SK-N-SH (cell line): ENCODE data around the gene SIRT5. TPM values are rescaled to one million over a fixed set of nuclear protein-coding genes. Genes with fewer than 3 reads are reported as not detected.
A peak's percentile ranks its signal among the peaks of the same experiment; 100 is the strongest.

Experiments
- CTCF ChIA-PET: fragments of 300-600, 350-600 bp; formaldehyde crosslinking; extraction: SDS; loops from one replicate; lab custom pipeline; 2021; lab: Yijun Ruan, JAX
- POLR2A ChIA-PET: fragments of 350-600 bp; sonication (Branson Sonifier 250); formaldehyde crosslinking; extraction: SDS; loops from one replicate; lab custom pipeline; 2020; ENCODE audit warnings: antibody characterized with exemption, inconsistent platforms; lab: Yijun Ruan, JAX
- DNase-seq: peaks from one replicate; pipeline ENCODE4 v3.0.0; 2012
- H2AFZ ChIP-seq: fragments of 200-600 bp; sonication (generic); 2 replicates; pipeline ENCODE4 v1.8.1; 2016; ENCODE audit warnings: antibody characterized with exemption, mild to moderate bottlenecking, low read depth
- H3F3A ChIP-seq: fragments of 200-600 bp; sonication (generic); replicated peaks from 2 replicates; pipeline ENCODE3; 2016; ENCODE audit warnings: antibody characterized with exemption, mild to moderate bottlenecking; ENCODE audit not compliant: insufficient read depth
- H3K27ac ChIP-seq, 2 experiments: fragments of 200-500 bp in 1 of 2; fragments of 200-600 bp in 1 of 2; sonication (Bioruptor generic) in 1 of 2; sonication (generic), shearing (Covaris generic) in 1 of 2; 2 replicates each; pipeline versions ENCODE4 v1.5.1 to v1.6.1; 2014 to 2016; ENCODE audit warnings: low read depth in 2 of 2, inconsistent platforms in 1 of 2, low read length in 1 of 2, mild to moderate bottlenecking in 1 of 2, mixed read lengths in 1 of 2
- H3K27me3 ChIP-seq: fragments of 200-600 bp; sonication (generic), shearing (Covaris generic); 2 replicates; pipeline ENCODE4 v1.6.1; 2016; ENCODE audit warnings: mixed run types; ENCODE audit not compliant: insufficient read depth
- H3K36me3 ChIP-seq, 2 experiments: fragments of 200-500 bp in 1 of 2; fragments of 200-600 bp in 1 of 2; sonication (Bioruptor generic) in 1 of 2; sonication (generic) in 1 of 2; replicated peaks in 1 of 2; 2 replicates each; pipeline versions ENCODE3 to v1.5.1; 2014 to 2016; ENCODE audit warnings: low read length in 1 of 2, mild to moderate bottlenecking in 1 of 2; ENCODE audit not compliant: insufficient read depth in 2 of 2, control insufficient read depth in 1 of 2
- H3K4me1 ChIP-seq, 2 experiments: fragments of 200-500 bp in 1 of 2; fragments of 200-600 bp in 1 of 2; sonication (Bioruptor generic) in 1 of 2; sonication (generic), shearing (Covaris generic) in 1 of 2; 2 replicates each; pipeline versions ENCODE4 v1.5.1 to v1.6.1; 2014 to 2016; ENCODE audit warnings: low read depth in 1 of 2, low read length in 1 of 2, mixed run types in 1 of 2; ENCODE audit not compliant: insufficient read depth in 2 of 2, control insufficient read depth in 1 of 2
- H3K4me2 ChIP-seq: fragments of 200-600 bp; sonication (generic), shearing (Covaris generic); 2 replicates; pipeline ENCODE4 v1.6.1; 2017; ENCODE audit warnings: mixed run types
- H3K4me3 ChIP-seq, 2 experiments: fragments of 200-500 bp in 1 of 2; fragments of 200-600 bp in 1 of 2; sonication (Bioruptor generic) in 1 of 2; sonication (generic), shearing (Covaris generic) in 1 of 2; 2 replicates each; pipeline versions ENCODE4 v1.5.1 to v1.8.1; 2014 to 2016; ENCODE audit warnings: low read depth in 2 of 2, inconsistent platforms in 1 of 2, low read length in 1 of 2, mild to moderate bottlenecking in 1 of 2, mixed read lengths in 1 of 2, moderate library complexity in 1 of 2
- H3K79me2 ChIP-seq: fragments of 200-600 bp; sonication (generic); 2 replicates; pipeline ENCODE4 v1.8.1; 2017; ENCODE audit warnings: mild to moderate bottlenecking; ENCODE audit not compliant: insufficient read depth
- H3K9ac ChIP-seq: fragments of 200-600 bp; sonication (generic); 2 replicates; pipeline ENCODE4 v1.6.1; 2017; ENCODE audit warnings: mixed run types
- H3K9me2 ChIP-seq: fragments of 200-600 bp; sonication (generic); 2 replicates; pipeline ENCODE4 v1.6.1; 2017; ENCODE audit warnings: mixed run types
- H3K9me3 ChIP-seq: fragments of 200-600 bp; sonication (generic); 2 replicates; pipeline ENCODE4 v1.6.1; 2017; ENCODE audit warnings: mixed run types, mild to moderate bottlenecking, moderate library complexity
- H4K20me1 ChIP-seq: fragments of 200-600 bp; sonication (generic); 2 replicates; pipeline ENCODE4 v1.6.1; 2017; ENCODE audit warnings: mild to moderate bottlenecking, mixed run types; ENCODE audit not compliant: insufficient read depth
- FOXJ3 ChIP-seq: sonication (generic); formaldehyde crosslinking; IDR thresholded peaks from 2 replicates; pipeline ENCODE4 v1.5.1; 2020; ENCODE audit warnings: mild to moderate bottlenecking, missing genetic modification reagents
- GABPA ChIP-seq: IDR thresholded peaks from 2 replicates; pipeline ENCODE4 v1.4.0; 2012; ENCODE audit warnings: low read depth, mild to moderate bottlenecking
- JUND ChIP-seq: IDR thresholded peaks from 2 replicates; pipeline ENCODE4 v1.4.0; 2012
- MEF2A ChIP-seq: IDR thresholded peaks from 2 replicates; pipeline ENCODE4 v1.4.0; 2012; ENCODE audit warnings: low read depth, borderline replicate concordance
- NFIC ChIP-seq: IDR thresholded peaks from 2 replicates; pipeline ENCODE4 v1.4.0; 2012; ENCODE audit warnings: borderline replicate concordance
- RAD21 ChIP-seq: IDR thresholded peaks from 2 replicates; pipeline ENCODE4 v1.6.1; 2012; ENCODE audit warnings: mild to moderate bottlenecking, low read length
- SMC3 ChIP-seq: IDR thresholded peaks from 2 replicates; pipeline ENCODE4 v1.6.1; 2012; ENCODE audit warnings: low read depth, low read length, improper control_type of control experiment
- TAF1 ChIP-seq: IDR thresholded peaks from 2 replicates; pipeline ENCODE4 v1.6.1; 2012; ENCODE audit warnings: low read depth, mild to moderate bottlenecking, low read length, moderate library complexity, borderline replicate concordance
- TCF12 ChIP-seq: IDR thresholded peaks from 2 replicates; pipeline ENCODE4 v1.4.0; 2012
- TEAD4 ChIP-seq: IDR thresholded peaks from 2 replicates; pipeline ENCODE4 v1.4.0; 2012; ENCODE audit warnings: mild to moderate bottlenecking, borderline replicate concordance; ENCODE audit not compliant: insufficient read depth
- USF2 ChIP-seq: fragments of 150-350 bp; IDR thresholded peaks from 2 replicates; pipeline ENCODE4 v1.6.1; 2017; ENCODE audit warnings: antibody characterized with exemption, low read length, low read depth, borderline replicate concordance
- YY1 ChIP-seq: IDR thresholded peaks from 2 replicates; pipeline ENCODE4 v1.4.0; 2012; ENCODE audit warnings: low read depth, mild to moderate bottlenecking
- WGBS: methylation state at CpG from one replicate; pipeline ENCODE4 v1.1.6; 2017; ENCODE audit warnings: low lambda C conversion rate; 5-methylcytosine and 5-hydroxymethylcytosine counted together
- polyA plus RNA-seq, 3 experiments: library from polyadenylated mRNA; depleted of rRNA; stranded (reverse); fragments of >200 nt; gene quantifications; 2 replicates each; pipeline ENCODE4 v1.2.3, GENCODE V29; 2012
- TF ChIP-seq, protein P1 (sequence below): fragments of 200-600 bp; sonication (generic); IDR thresholded peaks from 2 replicates; pipeline ENCODE4 v1.6.1; 2017; ENCODE audit warnings: antibody characterized with exemption, mild to moderate bottlenecking, moderate library complexity
- TF ChIP-seq, protein P2 (sequence below): IDR thresholded peaks from 2 replicates; pipeline ENCODE4 v1.4.0; 2012; ENCODE audit warnings: low read depth, borderline replicate concordance

Gene SIRT5
- polyA plus RNA-seq, 1 of the 3 experiments (the other 2 are of a cell fraction) = 6.7 TPM

- Histone ChIP-seq H3K4me1 (no peaks in the 10 kb centered on the region; a peak in 1 of 4 replicates), H3K27ac (no peak overlapping the region), H3K36me3 (no peaks in the 10 kb centered on the region)
- TF ChIP-seq GABPA (no peak), RAD21 (peak; percentile 70), TEAD4 (no peak), SMC3 (peak; percentile 66)
- TF ChIP-seq, protein P1, sequence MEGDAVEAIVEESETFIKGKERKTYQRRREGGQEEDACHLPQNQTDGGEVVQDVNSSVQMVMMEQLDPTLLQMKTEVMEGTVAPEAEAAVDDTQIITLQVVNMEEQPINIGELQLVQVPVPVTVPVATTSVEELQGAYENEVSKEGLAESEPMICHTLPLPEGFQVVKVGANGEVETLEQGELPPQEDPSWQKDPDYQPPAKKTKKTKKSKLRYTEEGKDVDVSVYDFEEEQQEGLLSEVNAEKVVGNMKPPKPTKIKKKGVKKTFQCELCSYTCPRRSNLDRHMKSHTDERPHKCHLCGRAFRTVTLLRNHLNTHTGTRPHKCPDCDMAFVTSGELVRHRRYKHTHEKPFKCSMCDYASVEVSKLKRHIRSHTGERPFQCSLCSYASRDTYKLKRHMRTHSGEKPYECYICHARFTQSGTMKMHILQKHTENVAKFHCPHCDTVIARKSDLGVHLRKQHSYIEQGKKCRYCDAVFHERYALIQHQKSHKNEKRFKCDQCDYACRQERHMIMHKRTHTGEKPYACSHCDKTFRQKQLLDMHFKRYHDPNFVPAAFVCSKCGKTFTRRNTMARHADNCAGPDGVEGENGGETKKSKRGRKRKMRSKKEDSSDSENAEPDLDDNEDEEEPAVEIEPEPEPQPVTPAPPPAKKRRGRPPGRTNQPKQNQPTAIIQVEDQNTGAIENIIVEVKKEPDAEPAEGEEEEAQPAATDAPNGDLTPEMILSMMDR = peak; percentile 59
- TF ChIP-seq, all 33 proteins: peak for 3
- no peak overlapping the region for H3K4me2 ChIP-seq
- H2AFZ ChIP-seq = no peak overlapping the region
- H3K79me2 ChIP-seq = no peaks in the 10 kb centered on the region
- H3F3A ChIP-seq = no peaks in the 10 kb centered on the region
- no peaks in the 10 kb centered on the region for H4K20me1 ChIP-seq
- no peak overlapping the region for H3K9ac ChIP-seq
- no peaks in the 10 kb centered on the region for H3K27me3 ChIP-seq
- H3K9me3 ChIP-seq = no peaks in the 10 kb centered on the region
- WGBS = 52% methylated on average over 2 of the region's 2 CpGs
- peak; percentile 69 for DNase-seq
- no peak overlapping the region for H3K4me3 ChIP-seq
- H3K9me2 ChIP-seq = no peaks in the 10 kb centered on the region
- ChIA-PET CTCF (interaction anchor here (0.7 to 2.5 kb wide), 21 partner anchors 9 to 627 kb away, joined by 3 to 13 read pairs (median 4); partner anchors contain the start of genes GFOD1 and TBC1D7), POLR2A (no interaction called here)
These were observed 36.3 kb upstream of the SIRT5 start for GRCh38 chr6:13538084-13538483.

DNA sequence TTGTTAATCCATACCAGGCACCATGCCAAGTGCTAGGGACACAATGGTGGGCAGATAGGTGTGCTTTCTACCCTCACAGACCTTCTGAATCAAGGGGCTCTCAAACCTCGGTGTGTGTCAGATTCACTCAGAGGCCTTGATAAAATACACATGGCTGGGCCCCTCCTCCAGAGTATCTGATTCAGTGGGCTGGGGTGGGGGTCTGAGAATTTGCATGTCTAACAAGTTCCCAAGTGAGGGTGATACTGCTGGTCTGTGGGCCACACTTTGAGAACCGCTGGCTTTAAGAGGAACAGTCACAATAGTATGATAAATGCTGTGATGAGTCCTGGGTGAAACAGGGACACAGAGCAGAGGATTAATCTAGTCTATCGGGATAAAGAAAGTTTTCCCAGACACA lies 35.8 kb upstream of the SIRT5 start:
- Histone ChIP-seq H3F3A (no peaks in the 10 kb centered on the region), H3K79me2 (no peaks in the 10 kb centered on the region), H3K4me1 (no peaks in the 10 kb centered on the region; a peak in 1 of 4 replicates), H4K20me1 (no peaks in the 10 kb centered on the region), H3K4me2 (no peak overlapping the region), H3K9me3 (no peaks in the 10 kb centered on the region), H3K27me3 (no peaks in the 10 kb centered on the region), H3K9ac (no peak overlapping the region), H3K27ac (no peak overlapping the region), H3K4me3 (no peak overlapping the region), H2AFZ (no peak overlapping the region), H3K36me3 (no peaks in the 10 kb centered on the region), H3K9me2 (no peaks in the 10 kb centered on the region)
- no peak for DNase-seq
- ChIA-PET CTCF (interaction anchor here (1.0 to 2.5 kb wide), 16 partner anchors 9 to 627 kb away, joined by 3 to 13 read pairs (median 5); partner anchors contain the start of genes GFOD1 and TBC1D7), POLR2A (no interaction called here)
- 88% methylated on average over 3 of the region's 3 CpGs for WGBS
- TF ChIP-seq, protein P2, sequence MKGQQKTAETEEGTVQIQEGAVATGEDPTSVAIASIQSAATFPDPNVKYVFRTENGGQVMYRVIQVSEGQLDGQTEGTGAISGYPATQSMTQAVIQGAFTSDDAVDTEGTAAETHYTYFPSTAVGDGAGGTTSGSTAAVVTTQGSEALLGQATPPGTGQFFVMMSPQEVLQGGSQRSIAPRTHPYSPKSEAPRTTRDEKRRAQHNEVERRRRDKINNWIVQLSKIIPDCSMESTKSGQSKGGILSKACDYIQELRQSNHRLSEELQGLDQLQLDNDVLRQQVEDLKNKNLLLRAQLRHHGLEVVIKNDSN = no peak
- TF ChIP-seq, protein P1 = no peak
- TF ChIP-seq MEF2A = no peak
- no peak for TF ChIP-seq TCF12
- TF ChIP-seq NFIC = no peak
- no peak for TF ChIP-seq USF2
- TF ChIP-seq JUND = no peak
- TF ChIP-seq YY1 = no peak
- no peak for TF ChIP-seq FOXJ3
- TF ChIP-seq TAF1 = no peak
